ENCODE results near the gene TFAP2D. TPM values are rescaled to one million over a fixed set of nuclear protein-coding genes. Genes with fewer than 3 reads are reported as not detected.

Gene TFAP2D
- polyA plus RNA-seq, 1 donor from 2014 or later: not detected

- no peak overlapping the region for H3K4me3 ChIP-seq (ENCODE audit: low read length)
- H3K27ac ChIP-seq (ENCODE audit: low read length): no peak overlapping the region
- no peak overlapping the region for H3K9ac ChIP-seq (ENCODE audit: low read length)
- no peaks in the 10 kb centered on the region for H4K20me1 ChIP-seq (ENCODE audit: insufficient read depth)
- H3K79me2 ChIP-seq (replicated peaks; ENCODE audit: insufficient read depth, low read length): no peaks in the 10 kb centered on the region
- H3K9me2 ChIP-seq (ENCODE audit: insufficient read depth, low read length): no peaks in the 10 kb centered on the region
- no peak overlapping the region for H3K4me2 ChIP-seq (ENCODE audit: low read length)
- H2AFZ ChIP-seq (ENCODE audit: low read depth, low read length): no peak overlapping the region
- no peak for TF ChIP-seq POLR2AphosphoS5 (IDR thresholded peaks at IDR 0.05)
- no peak for TF ChIP-seq SMC3 (conservative IDR thresholded peaks at IDR 0.05; ENCODE audit: poor library complexity)
- no peaks in the 10 kb centered on the region for H3K36me3 ChIP-seq (ENCODE audit: insufficient read depth, low read length)
- no peaks in the 10 kb centered on the region for H3K9me3 ChIP-seq (ENCODE audit: low read length)
- H3F3A ChIP-seq (ENCODE audit: insufficient read depth, low read length, poor library complexity, severe bottlenecking): no peaks in the 10 kb centered on the region
- peaks cover 100% of the 10 kb centered on the region for H3K27me3 ChIP-seq (ENCODE audit: insufficient read depth, low read depth, low read length)
Observed at GRCh38 chr6:50721978-50722377, 8.7 kb downstream of the TFAP2D start.

DNA sequence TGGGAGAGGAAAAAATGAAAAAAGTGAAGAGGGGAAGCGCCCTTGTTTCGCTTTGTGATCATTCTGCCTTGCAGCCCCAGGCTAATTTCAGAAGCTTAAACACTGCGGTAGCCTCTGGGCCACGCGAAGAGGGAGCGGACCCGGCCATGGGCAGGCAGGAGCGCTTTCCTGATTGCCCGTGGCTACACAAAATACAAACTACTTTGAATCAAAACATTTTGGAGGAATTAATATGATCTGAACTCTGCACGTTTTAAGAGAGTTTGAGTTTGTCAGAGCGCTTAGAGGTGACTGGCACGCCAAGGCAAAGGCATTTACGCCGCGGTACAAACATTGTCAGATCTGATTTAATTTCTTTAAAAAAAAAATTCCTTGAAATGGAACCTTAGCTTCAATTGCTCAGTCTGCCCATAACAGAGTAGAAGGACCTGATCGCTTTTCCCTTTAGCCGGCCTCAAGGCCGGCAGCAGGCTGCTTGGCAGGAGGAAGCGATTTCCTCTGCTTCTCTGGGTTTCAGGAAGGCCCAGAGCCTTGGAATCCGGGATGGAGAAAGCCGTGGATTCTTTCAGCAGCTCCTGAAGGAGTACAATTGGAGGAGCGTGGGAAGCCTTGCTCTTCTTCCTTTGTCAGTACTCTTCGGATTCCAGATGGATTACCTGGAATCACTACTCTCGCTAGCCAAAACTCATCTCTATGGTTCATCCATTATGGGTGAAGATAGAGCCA, 9.7 kb downstream of the TFAP2D start:
- H3F3A ChIP-seq (ENCODE audit: insufficient read depth, low read length, poor library complexity, severe bottlenecking): no peaks in the 10 kb centered on the region
- H3K9me3 ChIP-seq (ENCODE audit: low read length): no peaks in the 10 kb centered on the region
- H3K27me3 ChIP-seq (ENCODE audit: insufficient read depth, low read depth, low read length): peaks cover 100% of the 10 kb centered on the region
- H3K4me3 ChIP-seq (ENCODE audit: low read length): no peak overlapping the region
- no peaks in the 10 kb centered on the region for H3K79me2 ChIP-seq (replicated peaks; ENCODE audit: insufficient read depth, low read length)
- H3K9ac ChIP-seq (ENCODE audit: low read length): no peak overlapping the region
- no peak overlapping the region for H3K27ac ChIP-seq (ENCODE audit: low read length)
- no peaks in the 10 kb centered on the region for H3K9me2 ChIP-seq (ENCODE audit: insufficient read depth, low read length)
- TF ChIP-seq SMC3 (conservative IDR thresholded peaks at IDR 0.05; ENCODE audit: poor library complexity): no peak
- TF ChIP-seq MXI1 (conservative IDR thresholded peaks at IDR 0.05; ENCODE audit: poor library complexity, severe bottlenecking): no peak
- no peak for TF ChIP-seq EZH2 (IDR thresholded peaks at IDR 0.05; ENCODE audit: borderline replicate concordance, insufficient read depth, low read length, poor library complexity, severe bottlenecking)
- TF ChIP-seq RAD21 (conservative IDR thresholded peaks at IDR 0.05): no peak
- no peak for TF ChIP-seq POLR2AphosphoS5 (IDR thresholded peaks at IDR 0.05)
- TF ChIP-seq, protein P1, sequence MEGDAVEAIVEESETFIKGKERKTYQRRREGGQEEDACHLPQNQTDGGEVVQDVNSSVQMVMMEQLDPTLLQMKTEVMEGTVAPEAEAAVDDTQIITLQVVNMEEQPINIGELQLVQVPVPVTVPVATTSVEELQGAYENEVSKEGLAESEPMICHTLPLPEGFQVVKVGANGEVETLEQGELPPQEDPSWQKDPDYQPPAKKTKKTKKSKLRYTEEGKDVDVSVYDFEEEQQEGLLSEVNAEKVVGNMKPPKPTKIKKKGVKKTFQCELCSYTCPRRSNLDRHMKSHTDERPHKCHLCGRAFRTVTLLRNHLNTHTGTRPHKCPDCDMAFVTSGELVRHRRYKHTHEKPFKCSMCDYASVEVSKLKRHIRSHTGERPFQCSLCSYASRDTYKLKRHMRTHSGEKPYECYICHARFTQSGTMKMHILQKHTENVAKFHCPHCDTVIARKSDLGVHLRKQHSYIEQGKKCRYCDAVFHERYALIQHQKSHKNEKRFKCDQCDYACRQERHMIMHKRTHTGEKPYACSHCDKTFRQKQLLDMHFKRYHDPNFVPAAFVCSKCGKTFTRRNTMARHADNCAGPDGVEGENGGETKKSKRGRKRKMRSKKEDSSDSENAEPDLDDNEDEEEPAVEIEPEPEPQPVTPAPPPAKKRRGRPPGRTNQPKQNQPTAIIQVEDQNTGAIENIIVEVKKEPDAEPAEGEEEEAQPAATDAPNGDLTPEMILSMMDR (IDR thresholded peaks at IDR 0.05; ENCODE audit: poor library complexity, severe bottlenecking): no peak
- TF ChIP-seq EP300 (conservative IDR thresholded peaks at IDR 0.05; ENCODE audit: poor library complexity, severe bottlenecking): no peak
- TF ChIP-seq TAF1 (IDR thresholded peaks at IDR 0.05; ENCODE audit: low read depth): no peak
- no peak for TF ChIP-seq REST (IDR thresholded peaks at IDR 0.05; ENCODE audit: borderline replicate concordance)
- no peaks in the 10 kb centered on the region for H4K20me1 ChIP-seq (ENCODE audit: insufficient read depth)
- no peak overlapping the region for H3K4me2 ChIP-seq (ENCODE audit: low read length)
- H2AFZ ChIP-seq (ENCODE audit: low read depth, low read length): no peak overlapping the region
- H3K36me3 ChIP-seq (ENCODE audit: insufficient read depth, low read length): no peaks in the 10 kb centered on the region

All from neural cell (in vitro differentiated cells).